Transverse colon (tissue), 4 donors: Measurements from ENCODE around the gene PKLR. TPM values are rescaled to one million over a fixed set of nuclear protein-coding genes. Genes with fewer than 3 reads are reported as not detected.
"Not testable (repeated sequence)": the region's sequence is repeated elsewhere in the genome, so short reads cannot be mapped to it uniquely, and the experiment has no call there.

Source experiments
- DNase-seq: peaks from one replicate; pipeline ENCODE4 v3.0.0-alpha.2; 2019
- H3K27ac ChIP-seq, 4 donors: fragments of 200-600 bp; sonication (generic); 2 replicates each; pipeline ENCODE4 v1.5.1; 2016 to 2018; ENCODE audit warnings: inconsistent platforms in 4 of 4
- H3K27me3 ChIP-seq: fragments of 200-600 bp; sonication (generic); 2 replicates; pipeline ENCODE4 v1.5.1; 2017; ENCODE audit warnings: inconsistent platforms
- H3K36me3 ChIP-seq, 4 donors: fragments of 200-600 bp; sonication (generic); 2 replicates each; pipeline ENCODE4 v1.5.1; 2017 to 2019; ENCODE audit warnings: inconsistent platforms in 4 of 4
- H3K4me1 ChIP-seq, 4 donors: fragments of 200-600 bp; sonication (generic); 2 replicates each; pipeline ENCODE4 v1.5.1; 2017 to 2020; ENCODE audit warnings: inconsistent platforms in 4 of 4
- H3K4me3 ChIP-seq, 4 donors: fragments of 200-600 bp; sonication (generic); 1 replicate in 1 of 4; 2 replicates in 3 of 4; pipeline versions ENCODE4 v1.5.1 to v1.6.1; 2017 to 2019; ENCODE audit warnings: inconsistent platforms in 4 of 4
- H3K9me3 ChIP-seq, 2 donors: fragments of 200-600 bp; sonication (generic); 2 replicates each; pipeline ENCODE4 v1.5.1; 2017 to 2019; ENCODE audit warnings: inconsistent platforms in 2 of 2
- CTCF ChIP-seq, 5 experiments: fragments of 200-600 bp in 3 of 5; fragments of 450-650 bp in 2 of 5; sonication (generic) in 3 of 5; IDR thresholded peaks; 1 replicate in 2 of 5; 2 replicates in 3 of 5; pipeline ENCODE4 v1.5.1; 2016 to 2017; ENCODE audit warnings: antibody characterized with exemption in 5 of 5, inconsistent platforms in 3 of 5, mild to moderate bottlenecking in 2 of 5, moderate library complexity in 1 of 5
- EP300 ChIP-seq: sonication (generic); formaldehyde crosslinking; IDR thresholded peaks from one replicate; pipeline ENCODE4 v1.6.1; 2017; ENCODE audit warnings: antibody characterized with exemption, low read depth
- POLR2A ChIP-seq: fragments of 450-650 bp; IDR thresholded peaks from one replicate; pipeline ENCODE4 v1.6.1; 2016; ENCODE audit warnings: antibody characterized with exemption, mild to moderate bottlenecking, moderate library complexity
- POLR2AphosphoS5 ChIP-seq, 3 donors: sonication (generic); formaldehyde crosslinking; IDR thresholded peaks; one replicate each; pipeline ENCODE4 v1.6.1; 2016; ENCODE audit warnings: antibody characterized with exemption in 3 of 3
- WGBS, 2 donors: methylation state at CpG; one replicate each; pipeline ENCODE4 v1.1.5; 2018; ENCODE audit warnings: low coverage in 1 of 2; 5-methylcytosine and 5-hydroxymethylcytosine counted together
- in situ Hi-C, 4 donors: fragments of 200-750 bp; cut with MboI; loops; one replicate each; pipeline versions ENCODE4 v1.15.0 to v1.15.1; 2017; ENCODE audit warnings: low sequenced_read_pairs in 3 of 4, low pct_ligation_motif_present in 1 of 4, low pct_unique_long_range_greater_than_20kb in 1 of 4
- intact Hi-C: fragments of 100-400 bp; cut with DNase I; formaldehyde crosslinking; loops from one replicate; pipeline ENCODE4 v1.15.1; 2023; ENCODE audit warnings: low total_unique reads
- total RNA-seq, 4 donors: library from RNA; depleted of rRNA; stranded (reverse); fragments of >200 nt; gene quantifications; one replicate each; pipeline ENCODE4 v1.1.0, GENCODE V29; 2016

PKLR gene
- total RNA-seq, 4 donors from 2014 or later = 0.40 to 5.6 (median 0.64) TPM; not detected in 1

- Histone ChIP-seq H3K36me3 (no peaks in the 10 kb centered on the region), H3K27me3 (no peaks in the 10 kb centered on the region), H3K27ac (peak overlapping the region; percentile 34 to 54 (median 52)), H3K4me1 (peaks cover 21 to 30% (median 24%) of the 10 kb centered on the region in 4 donors), H3K9me3 (no peaks in the 10 kb centered on the region), H3K4me3 (peak overlapping the region in 2 of 4 donors; percentile 22 to 37)
- peak; percentile 95 for DNase-seq
- TF ChIP-seq POLR2AphosphoS5 (IDR thresholded peaks at IDR 0.05) (no peak), EP300 (no peak), CTCF (IDR thresholded peaks at IDR 0.05) (peak; percentile 99 to 100 (median 99)), POLR2A (no peak)
- in situ Hi-C loops = loop anchor here in 3 of 4 donors (10.0 to 25.0 kb wide), 2 partner anchors 64 to 336 kb away; no protein-coding TSS in a partner anchor
- intact Hi-C loops = loop anchor here (2.0 to 10.0 kb wide), 2 partner anchors 74 to 344 kb away; no protein-coding TSS in a partner anchor
- 43% methylated on average over 8 of the region's 23 CpGs; no CpG with 5 or more reads in 1 of the 2 donors for WGBS, 2 donors
Measured at GRCh38 chr1:155250633-155251449, 50.4 kb downstream of the PKLR start.

- Histone ChIP-seq H3K4me3 (peak overlapping the region in 2 of 4 donors; percentile 22 to 37), H3K4me1 (peaks cover 21 to 29% (median 24%) of the 10 kb centered on the region in 4 donors), H3K36me3 (no peaks in the 10 kb centered on the region), H3K27me3 (no peaks in the 10 kb centered on the region), H3K27ac (peak overlapping the region in 3 of 4 donors; percentile 16 to 54 (median 50)), H3K9me3 (no peaks in the 10 kb centered on the region)
- in situ Hi-C loops (loop anchor here in 3 of 4 donors (10.0 to 25.0 kb wide), 2 partner anchors 65 to 337 kb away; no protein-coding TSS in a partner anchor), intact Hi-C loops (loop anchor here (2.0 to 10.0 kb wide), 2 partner anchors 75 to 345 kb away; no protein-coding TSS in a partner anchor)
- no peak for DNase-seq
- 43% methylated on average over 14 of the region's 28 CpGs; no CpG with 5 or more reads in 1 of the 2 donors for WGBS, 2 donors
- TF ChIP-seq POLR2A (no peak), EP300 (no peak), POLR2AphosphoS5 (IDR thresholded peaks at IDR 0.05) (no peak), CTCF (IDR thresholded peaks at IDR 0.05) (no peak)
Measured at GRCh38 chr1:155250246-155250632, 51.0 kb downstream of the PKLR start.

- H3K4me1 ChIP-seq = peaks cover 14 to 26% (median 21%) of the 10 kb centered on the region in 4 donors
- no peaks in the 10 kb centered on the region for H3K27me3 ChIP-seq
- no peak overlapping the region for H3K4me3 ChIP-seq
- H3K36me3 ChIP-seq = no peaks in the 10 kb centered on the region
- TF ChIP-seq EP300 = no peak
- TF ChIP-seq CTCF (IDR thresholded peaks at IDR 0.05) = no peak
- TF ChIP-seq POLR2AphosphoS5 (IDR thresholded peaks at IDR 0.05) = no peak
- TF ChIP-seq POLR2A = no peak
- intact Hi-C loops = no loop called here
- in situ Hi-C loops = no loop called here
- no peaks in the 10 kb centered on the region for H3K9me3 ChIP-seq
- H3K27ac ChIP-seq = no peak overlapping the region
- WGBS, 2 donors = 83% methylated on average over 26 of the region's 26 CpGs; no CpG with 5 or more reads in 1 of the 2 donors
- DNase-seq = no peak
Measured at GRCh38 chr1:155247667-155248553, 53.3 kb downstream of the PKLR start.

- intact Hi-C loops, in situ Hi-C loops, H3K27me3 ChIP-seq, DNase-seq, H3K27ac ChIP-seq, H3K36me3 ChIP-seq, H3K4me3 ChIP-seq, H3K9me3 ChIP-seq: not testable (repeated sequence)
- H3K4me1 ChIP-seq = peaks cover 18 to 37% (median 28%) of the 10 kb centered on the region in 4 donors
- 93% methylated on average over 3 of the region's 3 CpGs; no CpG with 5 or more reads in 1 of the 2 donors for WGBS, 2 donors
Measured at GRCh38 chr1:155246796-155247195, 54.4 kb downstream of the PKLR start.
